Ascending aorta (tissue), 2 donors: ENCODE data around the gene OR9A4. TPM values are rescaled to one million over a fixed set of nuclear protein-coding genes. Genes with fewer than 3 reads are reported as not detected.

Experiments used
- DNase-seq, 2 donors: peaks; one replicate each; pipeline ENCODE4 v3.0.0-alpha.2; 2019; ENCODE audit warnings: low spot score in 2 of 2
- H3K27ac ChIP-seq, 2 donors: fragments of 200-600 bp; sonication (generic); one replicate each; pipeline ENCODE4 v1.5.1; 2016 to 2017; ENCODE audit warnings: mild to moderate bottlenecking in 1 of 2
- H3K27me3 ChIP-seq: fragments of 200-600 bp; sonication (generic); one replicate; pipeline ENCODE4 v1.5.1; 2017
- H3K36me3 ChIP-seq, 2 donors: fragments of 200-600 bp; sonication (generic); one replicate each; pipeline ENCODE4 v1.5.1; 2016
- H3K4me1 ChIP-seq, 2 donors: fragments of 200-600 bp; sonication (generic); one replicate each; pipeline ENCODE4 v1.5.1; 2016 to 2017; ENCODE audit warnings: mild to moderate bottlenecking in 1 of 2
- H3K4me3 ChIP-seq, 2 donors: fragments of 200-600 bp; sonication (generic); one replicate each; pipeline ENCODE4 v1.5.1; 2016 to 2017; ENCODE audit warnings: mild to moderate bottlenecking in 1 of 2
- H3K9me3 ChIP-seq, 2 donors: fragments of 200-600 bp; sonication (generic); one replicate each; pipeline ENCODE4 v1.5.1; 2016
- CTCF ChIP-seq, 3 experiments: fragments of 200-600 bp in 2 of 3; fragments of 450-650 bp in 1 of 3; sonication (generic) in 2 of 3; IDR thresholded peaks; one replicate each; pipeline ENCODE4 v1.5.1; 2016 to 2019; ENCODE audit warnings: antibody characterized with exemption in 3 of 3, mild to moderate bottlenecking in 1 of 3, moderate library complexity in 1 of 3
- intact Hi-C: fragments of 100-400 bp; cut with DNase I; formaldehyde crosslinking; loops from one replicate; pipeline ENCODE4 v1.15.1; 2023
- total RNA-seq: library from RNA; depleted of rRNA; stranded (reverse); fragments of >200 nt; gene quantifications from one replicate; pipeline ENCODE4 v1.1.0, GENCODE V29; 2016

The OR9A4 gene
- total RNA-seq, 1 donor from 2014 or later: not detected

GRCh38 chr7:141930211-141930610 is 14.0 kb downstream of the OR9A4 start:
- no peak for DNase-seq
- no peaks in the 10 kb centered on the region for H3K9me3 ChIP-seq

GRCh38 chr7:141941075-141941474 is 24.9 kb downstream of the OR9A4 start:
- intact Hi-C loops: no loop called here
- H3K9me3 ChIP-seq: peaks cover 0 to 13% of the 10 kb centered on the region in 2 donors
- no peaks in the 10 kb centered on the region for H3K27me3 ChIP-seq
- no peak for TF ChIP-seq CTCF (IDR thresholded peaks at IDR 0.05)
- no peaks in the 10 kb centered on the region for H3K4me1 ChIP-seq
- no peak overlapping the region for H3K4me3 ChIP-seq
- DNase-seq: no peak
- no peaks in the 10 kb centered on the region for H3K36me3 ChIP-seq
- no peak overlapping the region for H3K27ac ChIP-seq

More at GRCh38 chr7:141930211-141930610, 14.0 kb downstream of the OR9A4 start:
- Histone ChIP-seq H3K4me1 (no peaks in the 10 kb centered on the region), H3K27me3 (no peaks in the 10 kb centered on the region), H3K4me3 (no peak overlapping the region), H3K36me3 (no peaks in the 10 kb centered on the region), H3K27ac (no peak overlapping the region)
- intact Hi-C loops: no loop called here
- TF ChIP-seq CTCF (IDR thresholded peaks at IDR 0.05): no peak

GRCh38 chr7:141943846-141944245 is 27.6 kb downstream of the OR9A4 start:
- no peak overlapping the region for H3K27ac ChIP-seq
- H3K4me1 ChIP-seq: no peaks in the 10 kb centered on the region
- intact Hi-C loops: no loop called here
- H3K36me3 ChIP-seq: no peaks in the 10 kb centered on the region
- no peak for DNase-seq
- peaks cover 0 to 9% of the 10 kb centered on the region in 2 donors for H3K9me3 ChIP-seq
- H3K27me3 ChIP-seq: no peaks in the 10 kb centered on the region
- no peak overlapping the region for H3K4me3 ChIP-seq
- no peak for TF ChIP-seq CTCF (IDR thresholded peaks at IDR 0.05)

GRCh38 chr7:141944811-141945210 is 28.6 kb downstream of the OR9A4 start:
- TF ChIP-seq CTCF (IDR thresholded peaks at IDR 0.05): no peak

GRCh38 chr7:141945356-141945755 is 29.2 kb downstream of the OR9A4 start:
- intact Hi-C loops: no loop called here
- Histone ChIP-seq H3K4me3 (no peak overlapping the region), H3K27ac (no peak overlapping the region), H3K27me3 (no peaks in the 10 kb centered on the region), H3K36me3 (no peaks in the 10 kb centered on the region), H3K4me1 (no peaks in the 10 kb centered on the region), H3K9me3 (peaks cover 0 to 9% of the 10 kb centered on the region in 2 donors)
- no peak for DNase-seq
- TF ChIP-seq CTCF (IDR thresholded peaks at IDR 0.05): no peak

More at GRCh38 chr7:141944811-141945210, 28.6 kb downstream of the OR9A4 start:
- intact Hi-C loops: no loop called here
- H3K9me3 ChIP-seq: peaks cover 0 to 9% of the 10 kb centered on the region in 2 donors
- DNase-seq: no peak
- H3K27ac ChIP-seq: no peak overlapping the region
- no peaks in the 10 kb centered on the region for H3K27me3 ChIP-seq
- no peaks in the 10 kb centered on the region for H3K4me1 ChIP-seq
- no peaks in the 10 kb centered on the region for H3K36me3 ChIP-seq
- H3K4me3 ChIP-seq: no peak overlapping the region

- Histone ChIP-seq H3K9me3 (no peaks in the 10 kb centered on the region), H3K4me3 (no peak within 1 kb of the TSS), H3K27me3 (no peaks in the 10 kb centered on the region), H3K36me3 (no peaks in the 10 kb centered on the region), H3K27ac (no peak within 1 kb of the TSS), H3K4me1 (no peaks in the 10 kb centered on the region)
- intact Hi-C loops: no loop called here
- no peak for DNase-seq
- no peak for TF ChIP-seq CTCF (IDR thresholded peaks at IDR 0.05)
Measured at GRCh38 chr7:141946796-141947195, 30.6 kb downstream of the OR9A4 start, which contains the start of gene CLEC5A. CLEC5A (minus strand) TSS chr7:141946974; CDS start chr7:141946292, 682 bp downstream.
